ENCODE measurements around the gene ACP5.

DNA sequence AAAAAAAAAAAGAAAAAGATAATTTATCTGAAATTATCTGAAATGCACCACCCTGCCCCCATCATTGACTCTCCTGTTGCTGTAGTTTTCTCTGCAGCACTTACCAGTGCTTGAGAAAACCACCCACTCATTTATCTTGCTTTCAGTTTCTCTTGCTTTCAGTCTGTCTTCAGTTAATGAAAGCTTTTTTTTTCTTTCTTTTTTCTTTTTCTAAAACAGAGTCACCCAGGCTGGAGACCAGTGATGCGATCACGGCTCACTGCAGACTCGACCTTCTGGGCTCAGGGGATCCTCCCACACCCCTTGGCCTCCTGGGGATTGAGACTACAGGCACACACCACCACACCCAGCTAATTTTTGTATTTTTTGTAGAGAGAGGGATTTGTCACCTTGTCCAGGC lies 4.3 kb upstream of the ACP5 start:
- TF ChIP-seq, protein P1, sequence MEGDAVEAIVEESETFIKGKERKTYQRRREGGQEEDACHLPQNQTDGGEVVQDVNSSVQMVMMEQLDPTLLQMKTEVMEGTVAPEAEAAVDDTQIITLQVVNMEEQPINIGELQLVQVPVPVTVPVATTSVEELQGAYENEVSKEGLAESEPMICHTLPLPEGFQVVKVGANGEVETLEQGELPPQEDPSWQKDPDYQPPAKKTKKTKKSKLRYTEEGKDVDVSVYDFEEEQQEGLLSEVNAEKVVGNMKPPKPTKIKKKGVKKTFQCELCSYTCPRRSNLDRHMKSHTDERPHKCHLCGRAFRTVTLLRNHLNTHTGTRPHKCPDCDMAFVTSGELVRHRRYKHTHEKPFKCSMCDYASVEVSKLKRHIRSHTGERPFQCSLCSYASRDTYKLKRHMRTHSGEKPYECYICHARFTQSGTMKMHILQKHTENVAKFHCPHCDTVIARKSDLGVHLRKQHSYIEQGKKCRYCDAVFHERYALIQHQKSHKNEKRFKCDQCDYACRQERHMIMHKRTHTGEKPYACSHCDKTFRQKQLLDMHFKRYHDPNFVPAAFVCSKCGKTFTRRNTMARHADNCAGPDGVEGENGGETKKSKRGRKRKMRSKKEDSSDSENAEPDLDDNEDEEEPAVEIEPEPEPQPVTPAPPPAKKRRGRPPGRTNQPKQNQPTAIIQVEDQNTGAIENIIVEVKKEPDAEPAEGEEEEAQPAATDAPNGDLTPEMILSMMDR (conservative IDR thresholded peaks at IDR 0.05), result no peak
- TF ChIP-seq EZH2 (IDR thresholded peaks at IDR 0.05; ENCODE audit: low read depth), result no peak

All from PC-9 (cell line).